ENCODE measurements around the gene TTPAL.

Gene TTPAL

DNA sequence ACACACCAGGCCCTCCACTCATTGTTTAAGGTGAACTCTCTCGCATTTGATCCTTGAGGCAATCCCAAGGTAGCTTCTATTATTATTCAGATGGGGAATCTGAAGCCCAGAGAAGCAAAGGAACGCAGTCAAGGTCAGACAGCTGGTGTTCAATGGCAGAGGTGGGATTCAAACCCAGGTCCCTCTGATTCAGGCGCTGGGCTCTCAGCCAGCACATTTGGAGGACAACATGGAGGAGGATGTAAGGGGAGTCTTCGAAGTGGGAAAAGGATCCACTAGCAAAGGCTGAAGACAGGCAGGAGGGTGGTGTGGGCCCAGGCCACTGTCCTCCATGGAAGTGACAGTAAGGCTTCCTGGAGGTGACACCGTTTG, 13.9 kb upstream of the TTPAL start:
- Mint-ChIP-seq H3K4me3 (no peak overlapping the region), H3K27ac (no peak overlapping the region), H3K9me3 (no peaks in the 10 kb centered on the region), H3K4me1 (no peaks in the 10 kb centered on the region), H3K27me3 (ENCODE audit: low read depth) (peaks cover 9% of the 10 kb centered on the region), H3K36me3 (ENCODE audit: low read depth) (no peaks in the 10 kb centered on the region)
- TF ChIP-seq, protein P1, sequence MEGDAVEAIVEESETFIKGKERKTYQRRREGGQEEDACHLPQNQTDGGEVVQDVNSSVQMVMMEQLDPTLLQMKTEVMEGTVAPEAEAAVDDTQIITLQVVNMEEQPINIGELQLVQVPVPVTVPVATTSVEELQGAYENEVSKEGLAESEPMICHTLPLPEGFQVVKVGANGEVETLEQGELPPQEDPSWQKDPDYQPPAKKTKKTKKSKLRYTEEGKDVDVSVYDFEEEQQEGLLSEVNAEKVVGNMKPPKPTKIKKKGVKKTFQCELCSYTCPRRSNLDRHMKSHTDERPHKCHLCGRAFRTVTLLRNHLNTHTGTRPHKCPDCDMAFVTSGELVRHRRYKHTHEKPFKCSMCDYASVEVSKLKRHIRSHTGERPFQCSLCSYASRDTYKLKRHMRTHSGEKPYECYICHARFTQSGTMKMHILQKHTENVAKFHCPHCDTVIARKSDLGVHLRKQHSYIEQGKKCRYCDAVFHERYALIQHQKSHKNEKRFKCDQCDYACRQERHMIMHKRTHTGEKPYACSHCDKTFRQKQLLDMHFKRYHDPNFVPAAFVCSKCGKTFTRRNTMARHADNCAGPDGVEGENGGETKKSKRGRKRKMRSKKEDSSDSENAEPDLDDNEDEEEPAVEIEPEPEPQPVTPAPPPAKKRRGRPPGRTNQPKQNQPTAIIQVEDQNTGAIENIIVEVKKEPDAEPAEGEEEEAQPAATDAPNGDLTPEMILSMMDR (IDR thresholded peaks at IDR 0.05; ENCODE audit: unreplicated experiment in 3 of 3) = no peak

DNA sequence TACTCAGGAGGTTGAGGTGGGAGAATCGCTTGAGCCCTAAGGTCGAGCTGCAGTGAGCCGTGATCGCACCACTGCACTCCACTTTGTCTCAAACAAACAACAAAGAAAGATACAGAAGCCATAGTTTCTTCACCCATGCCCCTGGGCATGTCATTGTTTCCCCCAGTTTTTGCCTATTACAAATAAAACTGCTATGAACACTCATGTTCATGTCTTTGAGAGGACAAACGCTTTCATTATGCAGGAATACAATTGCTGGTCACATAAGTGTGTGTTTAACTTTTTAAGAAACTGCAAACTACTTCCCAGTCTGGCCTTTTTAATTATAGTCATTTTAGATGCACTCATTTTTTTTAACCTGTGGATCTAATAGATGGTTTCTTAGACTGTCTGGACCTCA, 12.2 kb upstream of the TTPAL start:
- Mint-ChIP-seq H3K4me1 (no peaks in the 10 kb centered on the region), H3K9me3 (no peaks in the 10 kb centered on the region)
- TF ChIP-seq, protein P1 (IDR thresholded peaks at IDR 0.05; ENCODE audit: unreplicated experiment in 3 of 3) = no peak

DNA sequence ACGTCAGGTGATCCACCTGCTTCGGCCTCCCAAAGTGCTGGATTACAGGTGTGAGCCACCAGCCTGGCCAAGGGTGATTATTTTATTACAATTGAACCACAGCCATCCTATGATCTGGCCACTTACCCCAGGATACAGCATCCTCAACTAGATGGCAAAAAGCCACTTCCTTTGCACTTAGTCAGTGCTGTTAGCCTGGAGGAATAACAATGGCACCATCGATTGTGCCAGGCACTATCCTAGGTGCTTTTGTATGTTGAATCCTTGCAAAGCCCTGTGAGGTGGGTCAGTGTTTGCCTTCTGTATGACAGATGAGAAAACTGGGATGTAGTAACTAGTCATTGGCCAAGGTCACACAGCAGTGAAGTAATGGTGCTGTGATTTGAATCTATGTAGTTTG, 11.2 kb upstream of the TTPAL start:
- Mint-ChIP-seq H3K4me3 (no peak overlapping the region), H3K9me3 (no peaks in the 10 kb centered on the region), H3K27me3 (ENCODE audit: low read depth) (peaks cover 13% of the 10 kb centered on the region), H3K4me1 (no peaks in the 10 kb centered on the region), H3K27ac (no peak overlapping the region), H3K36me3 (ENCODE audit: low read depth) (no peaks in the 10 kb centered on the region)
- TF ChIP-seq, protein P1 (IDR thresholded peaks at IDR 0.05; ENCODE audit: unreplicated experiment in 3 of 3) = no peak

More for the DNA sequence above, 12.2 kb upstream of the TTPAL start:
- Mint-ChIP-seq H3K36me3 (ENCODE audit: low read depth) (no peaks in the 10 kb centered on the region), H3K27ac (no peak overlapping the region), H3K4me3 (no peak overlapping the region), H3K27me3 (ENCODE audit: low read depth) (peaks cover 13% of the 10 kb centered on the region)

DNA sequence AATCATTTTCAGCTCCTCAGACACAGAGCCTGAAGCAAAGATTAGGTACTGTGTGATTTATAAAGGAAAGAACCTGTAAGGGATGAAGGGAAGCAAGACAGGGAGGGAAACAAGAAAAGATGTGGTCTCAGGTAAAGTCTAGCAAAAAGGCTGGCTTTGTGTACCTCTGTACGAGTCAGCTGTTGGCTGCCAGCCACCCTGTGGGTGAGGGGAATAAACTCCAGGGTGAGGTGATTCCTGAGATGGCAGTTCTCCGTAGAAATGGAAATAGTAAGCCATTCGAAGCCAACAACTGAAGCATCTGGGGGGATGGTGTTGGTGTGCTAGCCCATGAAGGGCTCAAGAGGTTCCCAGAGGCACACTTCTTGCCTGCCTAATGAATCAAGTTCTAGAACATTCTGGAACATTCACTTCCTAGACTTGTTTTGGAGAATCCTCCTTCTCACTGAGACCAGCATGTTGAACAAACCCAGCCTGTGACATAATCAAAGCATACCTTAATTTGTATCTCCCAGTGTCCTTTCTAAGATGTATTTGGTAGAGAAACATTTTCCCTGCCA, 10.6 kb upstream of the TTPAL start:
- no peak overlapping the region for H3K27ac Mint-ChIP-seq
- TF ChIP-seq, protein P1 (IDR thresholded peaks at IDR 0.05; ENCODE audit: unreplicated experiment in 3 of 3) = no peak
- peaks cover 13% of the 10 kb centered on the region for H3K27me3 Mint-ChIP-seq (ENCODE audit: low read depth)
- H3K9me3 Mint-ChIP-seq = no peaks in the 10 kb centered on the region
- no peaks in the 10 kb centered on the region for H3K4me1 Mint-ChIP-seq
- no peaks in the 10 kb centered on the region for H3K36me3 Mint-ChIP-seq (ENCODE audit: low read depth)
- no peak overlapping the region for H3K4me3 Mint-ChIP-seq

DNA sequence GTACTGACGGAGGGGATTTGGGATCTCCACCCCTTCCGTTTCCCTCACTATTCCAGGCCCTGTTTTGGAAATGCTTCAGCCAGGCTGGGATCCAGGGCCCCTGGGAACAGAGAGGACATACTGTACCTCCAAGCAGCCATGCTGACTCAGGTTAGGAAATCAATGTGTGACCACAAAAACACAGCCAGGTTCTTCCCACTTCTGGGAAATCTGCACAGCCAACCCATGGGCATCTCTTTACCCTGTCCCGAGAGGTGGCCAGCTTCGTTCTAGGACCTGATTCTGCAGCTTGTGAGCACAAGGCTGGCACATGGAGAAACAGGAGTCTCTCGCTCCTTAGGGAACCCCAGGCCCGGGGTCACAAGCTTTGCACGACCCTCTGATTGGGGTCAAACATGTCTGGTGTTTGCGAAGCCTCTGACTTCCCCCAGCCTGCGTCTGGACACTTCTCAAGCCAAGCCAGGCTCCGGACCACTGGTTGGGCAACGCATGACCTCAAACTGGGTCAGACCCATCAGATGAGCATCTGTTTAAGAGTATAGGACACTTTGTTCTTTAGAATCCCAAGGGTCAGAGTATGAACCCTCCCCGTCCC, 8.3 kb upstream of the TTPAL start:
- Mint-ChIP-seq H3K36me3 (ENCODE audit: low read depth) (no peaks in the 10 kb centered on the region), H3K27me3 (ENCODE audit: low read depth) (peaks cover 13% of the 10 kb centered on the region), H3K4me3 (no peak overlapping the region), H3K4me1 (no peaks in the 10 kb centered on the region), H3K9me3 (no peaks in the 10 kb centered on the region), H3K27ac (no peak overlapping the region)
- TF ChIP-seq, protein P1 (IDR thresholded peaks at IDR 0.05; ENCODE audit: unreplicated experiment in 3 of 3) = no peak

All from nephron (organoid).